Pons (tissue), 1 donor: ENCODE data around the gene DNMT3A.

Experiments
- DNase-seq: peaks from one replicate; pipeline ENCODE4 v3.0.0-alpha.2; 2016; ENCODE audit warnings: low spot score

Gene DNMT3A

DNA sequence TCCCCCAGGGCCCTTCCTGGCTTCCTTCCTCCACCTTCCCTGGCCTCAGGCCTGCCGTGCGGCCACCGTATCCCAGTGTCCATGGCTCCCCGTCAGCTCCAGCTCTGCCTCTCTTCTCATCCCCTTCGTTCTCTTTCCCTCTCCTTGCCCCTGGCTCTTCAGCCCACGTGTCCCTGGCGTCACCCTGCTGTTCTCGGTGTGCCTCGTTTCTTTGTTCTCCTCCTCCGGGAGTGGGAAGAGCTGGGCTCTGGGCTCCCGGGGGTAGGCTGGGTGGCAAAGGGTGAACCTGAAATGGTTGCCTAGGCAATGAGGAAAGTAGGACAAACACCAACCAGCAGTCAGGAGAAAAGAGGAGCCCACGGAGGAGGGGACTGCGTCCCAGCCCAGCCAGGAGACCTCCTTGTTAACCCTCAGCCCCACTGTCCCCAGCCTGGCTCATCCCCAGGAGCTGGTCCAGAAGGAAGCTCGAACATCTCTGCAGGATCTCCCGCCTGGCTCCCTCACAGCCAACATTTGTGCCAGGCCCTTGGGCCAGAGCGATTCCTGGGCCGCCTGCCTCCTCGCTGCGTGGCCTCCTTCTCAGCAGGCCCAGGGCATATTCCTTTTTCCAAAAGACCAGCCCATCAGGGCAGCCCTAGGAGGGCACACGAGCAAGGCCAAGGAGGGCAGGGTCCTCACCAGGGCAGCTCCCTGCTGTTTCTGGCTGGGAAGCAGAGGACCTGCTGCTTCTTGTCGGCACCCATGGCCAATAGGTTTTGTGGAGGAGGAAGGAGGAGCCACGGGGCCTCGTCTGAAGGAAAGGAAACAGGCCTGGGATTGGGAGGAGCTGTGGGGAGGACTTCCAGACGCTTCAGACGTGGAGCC lies 30.9 kb upstream of the DNMT3A start:
- no peak for DNase-seq

DNA sequence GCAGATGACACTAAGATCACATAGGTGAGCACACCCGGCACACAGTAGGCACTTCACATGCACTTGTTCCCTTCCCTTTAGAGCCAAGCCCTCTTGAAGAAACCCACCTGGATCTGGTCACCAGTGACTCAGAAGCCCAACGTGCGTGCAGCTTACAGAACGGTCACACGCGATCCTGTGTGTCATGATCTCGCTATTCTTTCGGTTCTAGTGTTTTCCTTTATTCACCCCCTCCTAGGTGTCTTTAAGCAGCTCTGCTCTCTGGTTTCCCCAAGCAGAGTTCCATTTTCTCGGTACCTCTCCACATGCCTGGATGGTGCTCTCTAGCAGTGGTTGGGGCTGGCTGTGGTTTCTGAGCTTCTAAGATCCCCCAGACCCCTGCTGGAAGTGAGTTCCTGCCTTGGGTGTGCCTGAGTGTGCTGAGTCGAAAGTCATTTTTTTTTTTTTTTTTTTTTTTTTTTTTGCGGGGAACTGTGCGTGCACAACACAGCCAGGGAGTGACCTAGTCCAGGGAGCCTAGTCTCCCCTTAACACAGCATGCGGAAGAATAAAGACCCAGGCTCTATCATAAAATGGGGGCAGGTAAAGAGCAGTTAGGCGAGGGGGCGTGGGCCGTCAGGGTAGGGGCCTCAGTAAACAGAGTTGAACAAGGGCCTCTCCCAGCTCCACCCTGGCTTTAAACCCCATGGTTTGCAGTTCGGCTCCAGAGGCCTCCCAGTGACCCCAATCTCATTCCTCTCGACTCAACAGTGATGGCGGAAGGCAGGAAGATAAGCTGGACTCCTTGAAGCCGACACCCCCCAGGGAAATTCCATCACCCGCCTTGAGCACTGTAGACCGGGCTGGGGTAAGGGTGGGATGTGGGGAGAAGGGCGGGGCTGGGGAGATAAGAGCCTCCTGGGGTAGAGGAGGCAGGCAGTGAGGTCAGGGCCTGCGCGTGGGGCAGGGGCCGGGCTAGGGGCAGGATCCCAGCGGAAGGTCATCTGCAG lies 29.8 kb upstream of the DNMT3A start:
- DNase-seq = no peak

DNA sequence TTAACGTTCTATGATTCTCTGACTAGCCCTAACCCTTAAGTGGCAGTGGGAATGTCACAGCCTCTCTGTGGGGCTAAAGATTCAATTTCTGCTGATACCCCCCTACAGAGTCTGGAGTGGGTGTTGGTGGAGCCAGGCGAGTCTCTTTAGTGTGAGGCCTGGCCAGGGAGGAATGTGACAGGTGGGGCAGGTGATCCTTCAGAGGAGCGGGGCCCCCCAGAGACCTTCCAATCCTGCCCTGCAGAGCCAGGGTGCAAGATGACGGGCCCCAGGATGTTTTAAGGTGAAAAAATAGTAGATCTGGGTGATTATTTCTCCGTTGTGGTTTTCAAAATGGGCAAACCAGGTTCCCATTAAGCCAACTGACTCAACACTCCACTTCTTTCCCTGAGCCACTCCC lies 28.2 kb upstream of the DNMT3A start:
- no peak for DNase-seq

DNA sequence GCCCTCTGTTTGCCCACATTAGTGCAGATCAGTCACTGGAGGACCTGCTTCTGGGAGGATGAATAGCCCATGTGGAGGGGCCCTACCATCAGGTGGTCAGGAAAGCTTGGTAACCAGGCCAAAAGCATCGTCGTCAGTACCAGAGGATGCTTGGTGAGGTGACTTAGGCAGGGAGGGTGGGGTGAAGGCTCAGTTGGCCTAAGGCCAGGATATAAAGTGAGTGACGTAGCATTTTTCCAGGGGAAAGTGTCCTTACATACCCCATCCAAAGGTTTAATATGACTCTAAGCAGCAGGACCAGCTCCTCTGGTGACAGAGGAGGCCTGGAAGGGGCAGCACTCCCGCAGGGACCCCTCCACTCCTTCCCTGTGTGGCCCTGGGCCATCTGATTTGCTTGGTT lies 27.7 kb upstream of the DNMT3A start:
- no peak for DNase-seq

DNA sequence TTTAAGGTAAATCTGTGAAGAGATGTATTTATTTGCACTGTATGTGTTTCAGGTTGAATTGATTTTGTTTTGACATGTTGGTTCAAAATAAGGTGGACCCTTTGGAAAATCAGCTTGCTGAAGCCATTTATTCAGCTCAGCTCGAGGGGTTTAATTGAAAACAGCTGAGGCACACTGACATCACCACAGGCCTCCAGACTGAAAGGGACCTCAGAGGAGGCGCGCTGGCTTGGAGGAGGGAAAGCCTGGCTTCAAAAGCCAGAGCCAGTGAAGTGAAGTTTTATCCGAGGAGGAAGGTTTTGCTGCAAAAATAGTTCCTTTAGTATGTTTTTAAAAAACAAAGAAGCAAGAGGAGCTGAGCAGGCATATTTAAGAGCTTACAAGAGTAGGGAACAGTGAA lies 26.9 kb upstream of the DNMT3A start:
- no peak for DNase-seq

DNA sequence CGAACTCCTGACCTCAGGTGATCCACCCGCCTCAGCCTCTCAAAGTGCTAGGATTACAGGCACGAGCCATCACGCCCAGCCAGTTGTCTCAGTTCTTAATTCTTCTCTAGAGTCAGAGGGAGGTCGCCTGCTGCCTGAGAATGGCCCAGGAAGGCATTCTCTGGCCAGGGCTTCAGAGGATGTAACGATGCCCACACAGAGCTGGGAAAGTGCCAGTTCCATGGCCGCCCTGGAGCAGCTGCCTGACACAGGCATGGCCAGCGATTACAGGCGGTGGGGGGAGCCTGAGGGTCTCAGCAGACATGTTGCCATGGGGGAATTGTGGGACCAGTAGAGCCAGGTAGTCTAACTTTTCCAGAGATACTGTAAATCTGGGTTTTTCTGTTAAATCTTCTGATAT lies 25.6 kb upstream of the DNMT3A start:
- no peak for DNase-seq

DNA sequence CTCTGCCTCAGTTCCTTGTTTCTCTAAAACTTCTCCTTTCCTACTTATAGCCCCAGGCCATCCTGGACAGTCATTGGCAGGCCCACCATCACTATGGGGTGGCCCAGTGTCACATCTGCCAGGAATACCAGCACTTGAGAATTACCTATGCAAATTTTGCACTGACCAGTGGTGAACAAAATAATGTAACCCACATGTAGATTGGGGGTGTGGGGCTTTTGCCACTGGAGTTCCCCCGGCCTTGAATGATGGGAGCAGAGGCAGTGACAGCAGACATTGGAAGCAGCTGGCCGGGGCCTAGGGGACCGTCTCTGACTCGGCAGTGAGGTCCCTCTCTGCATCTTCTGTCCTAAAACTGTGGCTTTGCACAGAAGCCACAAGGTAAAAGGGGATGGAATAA lies 24.9 kb upstream of the DNMT3A start:
- no peak for DNase-seq

DNA sequence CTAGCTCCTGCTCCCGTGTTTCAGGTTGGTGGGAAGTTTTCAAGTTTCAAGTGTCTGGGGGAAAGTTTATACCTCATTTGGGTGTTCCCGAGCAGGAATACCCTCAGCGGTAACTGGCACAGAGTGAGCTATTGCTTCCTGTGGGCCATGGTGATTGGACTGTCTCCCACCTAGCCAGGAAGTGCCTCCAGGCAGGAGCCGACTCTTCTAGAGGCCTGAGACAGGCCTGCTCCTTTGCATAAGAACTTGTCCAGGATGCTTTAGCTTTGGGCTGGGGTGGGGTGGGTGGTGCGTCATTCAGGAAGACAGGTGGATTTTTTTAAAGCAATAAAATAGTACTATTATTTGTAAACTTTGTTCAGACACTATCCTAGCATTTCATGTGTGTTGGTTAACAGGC lies 23.5 kb upstream of the DNMT3A start:
- DNase-seq = no peak

DNA sequence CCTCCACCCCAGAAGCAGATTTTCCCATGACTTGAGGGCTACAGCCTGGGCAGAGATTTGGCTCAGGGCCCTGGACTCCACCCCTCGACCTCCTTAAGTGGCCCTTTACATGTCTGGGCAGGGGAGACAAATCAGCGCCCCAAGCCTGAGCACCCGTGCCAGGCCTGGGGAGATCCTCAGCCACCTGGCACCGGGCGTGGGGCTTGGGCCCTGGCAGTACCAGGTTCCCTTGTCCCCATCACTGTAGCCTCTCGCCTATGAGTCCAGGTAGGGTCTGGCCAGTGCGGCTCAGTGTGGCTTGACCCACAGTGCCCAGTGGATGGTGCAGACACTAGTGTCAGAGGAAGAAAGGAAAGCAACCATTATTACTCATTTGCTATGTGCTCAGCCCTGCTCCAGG lies 22.0 kb upstream of the DNMT3A start:
- DNase-seq = no peak

DNA sequence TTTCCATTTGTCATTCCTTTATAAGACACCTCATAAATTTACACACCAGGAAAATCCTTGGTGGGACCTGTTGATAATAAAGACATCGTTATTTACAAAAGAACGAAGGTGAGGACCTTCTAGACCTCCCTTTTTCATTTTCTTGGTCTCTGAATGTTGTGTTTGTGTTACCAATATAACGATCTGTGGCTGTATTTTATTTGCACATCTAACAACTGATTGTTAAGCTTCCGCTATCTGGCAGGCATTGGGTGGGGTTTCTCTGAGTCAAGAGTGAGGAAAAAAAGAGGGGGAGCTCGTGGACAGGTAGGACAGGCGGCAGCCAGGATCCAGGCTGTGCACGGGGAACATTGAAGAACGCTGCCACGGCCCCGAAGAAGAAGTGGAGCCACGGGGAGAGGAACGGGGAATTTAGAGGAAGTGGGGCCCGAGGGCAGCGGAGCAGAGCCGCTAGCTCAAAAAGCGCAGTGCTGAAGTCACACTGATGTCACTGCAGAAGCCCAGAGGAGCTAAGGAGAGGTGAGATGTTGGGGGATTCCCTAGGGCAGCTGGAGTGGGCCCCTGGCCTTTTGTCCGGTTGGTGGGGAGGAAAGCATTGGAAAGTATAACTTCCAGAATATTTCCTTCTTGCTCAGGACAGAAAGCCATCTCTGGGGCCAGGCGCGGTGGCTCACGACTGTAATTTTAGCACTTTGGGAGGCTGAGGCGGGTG lies 20.9 kb upstream of the DNMT3A start:
- peak; percentile 60 for DNase-seq

DNA sequence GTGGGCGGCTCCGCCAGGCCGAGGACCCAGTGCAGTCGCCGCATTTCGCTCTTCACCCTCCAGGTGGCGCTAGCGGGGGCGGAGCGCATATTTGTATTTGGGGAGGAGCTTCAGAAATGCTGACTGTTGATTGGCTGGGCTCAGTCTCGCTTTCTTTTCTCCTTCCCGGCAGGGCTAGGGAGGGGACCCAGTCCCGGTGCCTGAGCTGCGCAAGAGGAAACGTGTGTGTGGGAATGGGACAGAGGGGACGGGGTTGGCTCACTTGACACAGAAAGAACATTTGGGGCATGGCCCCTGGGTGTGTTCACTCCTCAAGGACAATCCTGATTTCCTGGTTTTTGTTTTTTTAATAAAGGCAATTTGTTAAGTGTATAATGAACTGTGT lies 20.3 kb upstream of the DNMT3A start:
- peak; percentile 96 for DNase-seq

DNA sequence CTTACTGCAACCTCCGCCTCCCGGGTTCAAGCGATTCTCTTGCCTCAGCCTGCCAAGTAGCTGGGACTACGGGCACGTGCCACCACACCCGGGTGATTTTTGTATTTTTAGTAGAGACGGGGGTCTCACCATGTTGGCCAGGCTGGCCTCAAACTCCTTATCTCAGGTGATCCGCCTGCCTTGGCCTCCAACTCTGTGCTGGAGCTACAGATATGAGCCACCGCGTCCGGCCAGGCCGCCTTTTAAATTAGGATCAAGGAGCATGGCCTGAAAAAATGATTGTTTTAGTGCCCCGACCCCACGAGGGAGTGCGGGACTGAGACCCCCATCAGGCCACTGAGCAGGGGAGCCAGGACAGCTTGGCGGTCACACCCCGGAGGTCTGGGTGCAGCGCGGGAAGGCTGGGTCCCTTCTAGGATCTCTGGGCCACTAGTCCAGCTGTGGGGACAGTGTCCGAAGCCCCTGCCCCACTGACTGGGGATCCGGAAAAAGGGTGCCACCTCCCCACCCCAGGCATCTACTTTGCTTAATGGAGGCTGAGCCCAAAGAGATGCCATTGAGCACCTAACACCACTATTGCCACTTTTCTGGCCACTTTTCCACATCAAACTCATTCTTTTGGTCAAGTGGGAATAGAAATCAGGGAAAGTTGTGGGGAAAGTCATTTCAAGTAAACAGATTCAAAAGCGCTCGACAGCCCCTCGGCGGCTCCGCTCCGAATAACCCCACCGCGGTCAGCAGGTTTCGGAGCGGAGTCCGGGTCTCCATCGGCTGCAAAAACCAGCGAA lies 19.7 kb upstream of the DNMT3A start:
- DNase-seq = no peak

DNA sequence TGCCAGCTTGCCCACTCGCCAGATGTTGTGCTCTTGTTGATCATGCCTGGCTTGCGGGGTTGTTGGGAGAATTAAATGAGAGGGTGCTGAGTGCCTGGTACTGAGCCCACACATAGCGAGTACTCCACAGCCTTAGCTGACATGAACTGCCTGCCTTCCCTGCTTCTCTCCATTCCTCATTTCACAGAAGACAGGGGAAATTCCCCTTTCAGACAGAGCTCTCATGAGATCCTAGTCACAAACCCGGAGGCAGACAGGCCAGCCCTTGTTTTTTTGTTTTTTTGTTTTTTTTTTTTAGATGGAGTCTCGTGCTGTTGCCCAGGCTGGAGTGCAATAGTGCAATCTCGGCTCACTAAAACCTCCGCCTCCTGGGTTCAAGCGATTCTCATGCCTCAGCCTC lies 17.1 kb upstream of the DNMT3A start:
- DNase-seq = no peak

DNA sequence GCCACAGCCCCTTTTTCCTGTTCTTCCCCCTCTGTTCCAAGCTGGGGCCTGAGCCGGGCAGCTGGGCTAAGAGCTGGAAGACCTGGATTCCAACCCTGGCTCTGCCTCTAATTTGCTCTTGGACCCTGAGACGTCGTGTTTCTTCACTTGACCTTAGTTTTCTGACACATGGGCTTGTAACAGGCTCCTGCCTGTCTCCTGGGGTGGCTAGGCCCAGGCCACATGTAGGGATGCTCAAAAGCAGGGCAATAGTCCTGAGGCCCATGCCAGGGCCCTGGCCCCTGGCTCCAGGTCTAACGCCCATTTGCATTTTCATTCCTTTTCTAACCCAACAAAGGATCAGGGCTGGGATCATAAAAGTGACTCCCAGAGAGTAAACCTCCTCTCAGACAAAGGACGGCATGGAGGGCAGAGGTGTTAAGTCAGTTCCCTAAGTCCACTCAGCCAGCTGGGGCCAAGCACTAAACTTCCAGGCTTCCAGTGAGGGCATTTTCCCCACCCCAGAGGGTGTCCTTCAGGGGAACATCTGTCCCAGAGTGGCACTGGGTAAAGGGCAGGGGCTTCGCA lies 16.6 kb upstream of the DNMT3A start:
- DNase-seq = no peak

DNA sequence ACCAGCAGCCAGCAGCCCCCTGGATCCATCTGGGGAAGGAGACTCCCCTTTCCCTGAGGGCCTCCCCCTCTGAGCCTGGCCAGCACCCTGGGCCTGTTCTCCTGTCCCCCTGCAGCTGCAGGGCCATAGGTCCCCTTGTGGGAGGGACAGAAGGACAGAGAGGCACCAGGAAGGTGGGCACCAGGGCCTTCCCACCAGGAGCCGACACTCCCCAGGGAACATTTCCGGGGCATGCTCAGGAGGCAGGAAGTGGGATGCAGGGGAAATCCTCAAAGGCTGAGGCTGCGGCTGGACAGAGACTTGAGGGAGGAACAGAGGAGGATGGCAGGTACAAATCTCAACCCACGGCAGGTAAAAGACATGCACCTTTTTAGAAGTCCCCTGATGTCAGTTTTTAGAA lies 14.4 kb upstream of the DNMT3A start:
- no peak for DNase-seq

DNA sequence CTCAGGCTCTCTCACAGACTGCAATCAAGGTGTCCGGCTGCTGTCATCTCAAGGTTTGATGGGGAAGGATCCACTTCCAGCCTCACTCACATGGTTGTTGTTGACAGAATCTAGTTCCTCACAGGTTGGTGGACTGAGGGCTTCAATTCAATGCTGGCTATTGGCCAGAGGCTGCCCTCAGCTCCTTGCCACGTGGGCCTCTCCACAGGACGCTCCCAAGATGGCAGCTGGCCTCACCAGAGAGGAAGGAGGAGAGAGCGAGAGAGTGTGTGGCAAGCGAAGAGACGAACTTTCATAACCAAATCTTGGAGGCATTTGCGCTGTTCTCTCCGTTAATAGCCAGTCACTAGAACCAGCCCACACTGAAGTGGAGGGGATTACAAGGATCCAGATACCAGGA lies 13.5 kb upstream of the DNMT3A start:
- no peak for DNase-seq

DNA sequence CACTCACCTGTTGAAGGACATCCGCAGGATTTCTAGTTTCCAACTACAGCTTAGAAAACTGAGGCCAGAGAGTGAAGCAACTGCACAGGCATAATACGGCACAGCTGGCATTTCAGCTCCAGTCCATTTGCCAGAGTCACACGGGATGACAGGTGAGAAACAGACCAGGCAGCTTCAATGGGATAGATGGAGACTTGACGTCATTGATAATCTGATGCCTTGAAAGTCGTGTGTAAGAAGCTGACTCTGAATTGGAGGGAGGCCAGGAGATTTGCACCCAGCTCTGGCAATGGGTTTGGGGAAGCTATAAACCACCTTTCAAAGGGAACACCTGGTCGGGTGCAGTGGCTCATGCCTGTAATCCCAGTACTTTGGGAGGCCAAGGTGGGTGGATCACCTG lies 12.4 kb upstream of the DNMT3A start:
- DNase-seq = no peak

DNA sequence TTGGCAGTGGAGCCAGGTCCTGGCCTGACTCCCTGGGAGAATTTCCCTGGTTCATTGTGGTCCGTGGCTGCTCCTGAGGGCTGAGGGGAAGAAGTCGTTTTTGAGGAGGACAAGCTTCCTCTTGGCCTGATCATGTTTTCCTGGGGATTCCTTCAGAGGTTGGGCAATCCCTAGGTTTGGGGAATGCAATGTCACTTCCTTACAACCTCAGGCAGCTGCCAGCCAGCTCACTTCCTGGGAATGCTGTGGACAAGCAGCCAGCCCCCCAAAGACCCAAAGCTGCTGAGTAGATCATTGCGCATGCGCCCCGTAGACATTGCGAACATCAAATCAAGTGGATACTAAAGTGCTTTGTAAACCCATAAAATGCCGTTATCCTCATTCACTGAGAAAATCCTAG lies 7.7 kb upstream of the DNMT3A start:
- DNase-seq = no peak

DNA sequence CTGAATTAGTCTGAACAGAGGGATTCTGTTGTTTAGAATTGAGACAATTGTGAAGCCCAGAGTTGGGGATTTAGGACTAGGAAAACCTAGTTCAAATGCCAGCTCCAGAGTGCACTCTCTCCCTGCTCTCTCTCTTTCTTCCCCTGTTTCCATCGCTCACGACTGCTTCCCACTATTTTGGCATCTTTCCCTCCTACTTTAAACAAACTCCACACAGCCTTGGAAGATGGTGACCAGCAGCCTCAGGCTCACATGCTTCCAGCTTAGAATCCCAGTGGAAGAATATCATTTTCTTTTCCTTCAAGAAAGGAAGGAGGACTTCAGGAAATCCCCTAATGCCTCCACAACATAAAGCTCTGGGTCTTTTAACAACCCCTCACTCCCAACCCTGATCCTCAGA lies 6.1 kb upstream of the DNMT3A start:
- peak; percentile 50 for DNase-seq

DNA sequence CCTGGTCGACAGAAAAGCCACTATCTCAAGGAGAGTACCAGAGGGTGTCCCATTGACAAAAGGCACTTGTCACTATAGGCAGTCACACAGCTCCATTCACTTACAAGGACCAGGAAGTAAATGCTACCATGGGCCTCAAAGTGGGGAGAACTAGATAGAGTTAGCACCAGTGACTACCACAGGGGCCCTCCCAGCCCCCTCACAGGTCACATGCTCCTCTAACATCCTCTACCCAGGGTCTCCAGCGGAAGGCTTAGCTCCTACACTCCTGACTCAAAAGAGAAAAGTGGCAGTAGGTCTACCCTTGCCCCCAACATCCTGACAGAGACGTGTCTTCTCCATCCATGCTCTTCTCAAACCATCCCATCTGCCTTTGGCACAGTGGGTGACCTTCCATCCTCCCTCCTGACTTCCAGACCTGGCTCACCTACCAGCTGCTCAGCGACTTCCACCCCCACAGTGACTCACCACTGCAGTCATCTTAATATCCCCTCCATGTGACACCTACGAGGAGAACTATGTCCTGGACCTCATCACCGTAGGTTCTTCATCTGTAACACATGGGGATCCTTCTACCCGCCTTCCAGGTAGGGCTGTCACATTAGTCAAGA lies 5.6 kb upstream of the DNMT3A start:
- no peak for DNase-seq
